ENCODE data around the gene SEMA3B. TPM values are rescaled to one million over a fixed set of nuclear protein-coding genes. Genes with fewer than 3 reads are reported as not detected.
A peak's percentile ranks its signal among the peaks of the same experiment; 100 is the strongest.

SEMA3B gene
- total and polyA plus RNA-seq, 9 of the 15 experiments (the other 6 are each of a cell fraction or from before 2014, with no cell fraction given): 0.03 to 1.8 (median 0.55) TPM; not detected in 1

DNA sequence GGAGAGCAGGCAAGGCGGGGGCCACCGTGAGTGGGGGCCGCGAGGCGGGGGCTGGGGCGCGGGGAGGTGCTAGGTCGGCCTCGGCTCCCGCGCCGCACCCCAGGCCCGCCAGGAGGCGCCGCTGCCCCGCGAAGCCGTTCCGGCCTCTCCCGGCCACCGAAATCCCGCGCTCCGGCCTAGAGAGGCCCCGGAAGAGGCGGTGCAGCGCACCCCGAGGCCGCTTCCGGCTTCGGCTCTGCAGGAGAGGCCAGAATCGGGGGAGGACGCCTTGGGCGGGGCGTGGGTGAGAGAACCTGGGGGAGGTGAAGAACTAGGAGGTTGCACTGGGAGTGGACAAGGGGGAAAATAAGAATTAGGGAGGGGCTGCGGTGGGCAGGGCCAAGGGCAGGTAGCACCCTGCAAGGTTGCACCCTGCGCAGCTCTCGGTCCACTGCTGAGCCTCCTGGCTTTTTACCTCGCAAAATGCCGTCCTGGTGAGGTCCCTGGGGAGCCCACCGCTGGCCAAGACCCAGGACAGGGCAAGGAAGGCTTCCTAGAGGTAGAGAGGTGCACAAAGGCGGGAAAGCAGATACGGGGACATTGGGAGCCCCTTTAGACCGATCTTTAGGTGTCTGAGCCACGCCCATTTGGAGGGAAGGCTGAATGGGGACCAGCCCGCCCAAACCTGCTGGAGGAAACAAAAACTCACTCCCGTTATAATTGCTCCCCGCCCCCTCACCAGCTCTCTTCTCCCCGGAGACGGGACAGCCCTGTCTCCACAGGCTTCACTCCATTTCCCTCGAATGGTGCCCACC lies 41.4 kb upstream of the SEMA3B start (continued):
- TF ChIP-seq ZNF583 (CRISPR knock-in tag; IDR thresholded peaks at IDR 0.05) (no peak), NBN (IDR thresholded peaks at IDR 0.05; ENCODE audit: low read depth) (peak; percentile 60), CBX2 (IDR thresholded peaks at IDR 0.05; ENCODE audit: insufficient read depth, low read length, poor library complexity, severe bottlenecking) (no peak), HDAC1 (IDR thresholded peaks at IDR 0.05) (peak in 1 of 2 experiments; percentile 45; a peak in 2 of 4 replicates), EZH2 (IDR thresholded peaks at IDR 0.05; ENCODE audit: borderline replicate concordance, low read depth, low read length) (no peak), FOXJ2 (tag; IDR thresholded peaks at IDR 0.05) (no peak), FOXP1 (CRISPR knock-in tag; IDR thresholded peaks at IDR 0.05) (peak; percentile 44; the same call in 1 of the 2 replicates), FOXA3 (CRISPR knock-in tag; conservative IDR thresholded peaks at IDR 0.05 in 1 of 2, IDR thresholded peaks at IDR 0.05 in 1 of 2) (no peak), ZNF77 (CRISPR knock-in tag; IDR thresholded peaks at IDR 0.05) (no peak), KDM4B (IDR thresholded peaks at IDR 0.05; ENCODE audit: borderline replicate concordance in 2 of 2, low read depth in 1 of 2) (peak in 1 of 2 experiments; percentile 80; a peak in 1 of 4 replicates), STAG1 (CRISPR knock-in tag; IDR thresholded peaks at IDR 0.05; ENCODE audit: borderline replicate concordance) (peak; percentile 63; the same call in 1 of the 2 replicates), HDAC6 (IDR thresholded peaks at IDR 0.05; ENCODE audit: low read depth, low read length) (no peak), ZNF354B (CRISPR knock-in tag; IDR thresholded peaks at IDR 0.05) (no peak), MTA1 (IDR thresholded peaks at IDR 0.05; ENCODE audit: borderline replicate concordance) (no peak), MAZ (CRISPR knock-in tag; conservative IDR thresholded peaks at IDR 0.05 in 1 of 2, IDR thresholded peaks at IDR 0.05 in 1 of 2) (peak; percentile 89 to 90; a peak in 3 of 4 replicates), ILK (tag; IDR thresholded peaks at IDR 0.05; ENCODE audit: borderline replicate concordance, low read depth) (no peak), ZNF174 (CRISPR knock-in tag; IDR thresholded peaks at IDR 0.05) (no peak), YY1 (IDR thresholded peaks at IDR 0.05; ENCODE audit: borderline replicate concordance in 1 of 3, control insufficient read depth in 1 of 3, extremely low read depth in 1 of 3, insufficient read depth in 3 of 3, insufficient read length in 1 of 3, insufficient replicate concordance in 2 of 3, low read depth in 1 of 3, low read length in 2 of 3) (peak in 2 of 3 experiments; percentile 51 to 54), ARNT (IDR thresholded peaks at IDR 0.05) (no peak), ATF7 (IDR thresholded peaks at IDR 0.05) (peak; percentile 72; the same call in 1 of the 2 replicates), ZNF184 (CRISPR knock-in tag; IDR thresholded peaks at IDR 0.05) (no peak), ESRRA (IDR thresholded peaks at IDR 0.05; ENCODE audit: borderline replicate concordance, low read depth) (peak; percentile 40; the same call in 1 of the 2 replicates), CBX1 (IDR thresholded peaks at IDR 0.05; ENCODE audit: low read depth) (0 out of 2 replicates have a peak, but pooled peaks have one; percentile 17)
- TF ChIP-seq, protein P1, sequence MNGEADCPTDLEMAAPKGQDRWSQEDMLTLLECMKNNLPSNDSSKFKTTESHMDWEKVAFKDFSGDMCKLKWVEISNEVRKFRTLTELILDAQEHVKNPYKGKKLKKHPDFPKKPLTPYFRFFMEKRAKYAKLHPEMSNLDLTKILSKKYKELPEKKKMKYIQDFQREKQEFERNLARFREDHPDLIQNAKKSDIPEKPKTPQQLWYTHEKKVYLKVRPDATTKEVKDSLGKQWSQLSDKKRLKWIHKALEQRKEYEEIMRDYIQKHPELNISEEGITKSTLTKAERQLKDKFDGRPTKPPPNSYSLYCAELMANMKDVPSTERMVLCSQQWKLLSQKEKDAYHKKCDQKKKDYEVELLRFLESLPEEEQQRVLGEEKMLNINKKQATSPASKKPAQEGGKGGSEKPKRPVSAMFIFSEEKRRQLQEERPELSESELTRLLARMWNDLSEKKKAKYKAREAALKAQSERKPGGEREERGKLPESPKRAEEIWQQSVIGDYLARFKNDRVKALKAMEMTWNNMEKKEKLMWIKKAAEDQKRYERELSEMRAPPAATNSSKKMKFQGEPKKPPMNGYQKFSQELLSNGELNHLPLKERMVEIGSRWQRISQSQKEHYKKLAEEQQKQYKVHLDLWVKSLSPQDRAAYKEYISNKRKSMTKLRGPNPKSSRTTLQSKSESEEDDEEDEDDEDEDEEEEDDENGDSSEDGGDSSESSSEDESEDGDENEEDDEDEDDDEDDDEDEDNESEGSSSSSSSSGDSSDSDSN (IDR thresholded peaks at IDR 0.05; ENCODE audit: borderline replicate concordance in 1 of 2, low read depth in 2 of 2, low read length in 2 of 2): 0 out of 4 replicates have a peak, but pooled peaks of 1 of the 2 experiments have one; percentile 53
